Gastrocnemius medialis (tissue), 4 donors: ENCODE data around the gene SLC48A1.
A peak's percentile ranks its signal among the peaks of the same experiment; 100 is the strongest.

Experiments
- CTCF ChIP-seq, 5 experiments: fragments of 450-650 bp in 3 of 5; fragments of 200-600 bp in 2 of 5; sonication (generic) in 2 of 5; IDR thresholded peaks in 4 of 5; conservative IDR thresholded peaks in 1 of 5; 1 replicate in 4 of 5; 2 replicates in 1 of 5; pipeline ENCODE4 v1.5.1; 2016 to 2019; ENCODE audit warnings: antibody characterized with exemption in 5 of 5, mild to moderate bottlenecking in 3 of 5, moderate library complexity in 3 of 5
- POLR2A ChIP-seq, 2 donors: fragments of 450-650 bp; IDR thresholded peaks; one replicate each; pipeline ENCODE4 v1.6.1; 2017; ENCODE audit warnings: antibody characterized with exemption in 2 of 2, mild to moderate bottlenecking in 2 of 2, moderate library complexity in 2 of 2

DNA sequence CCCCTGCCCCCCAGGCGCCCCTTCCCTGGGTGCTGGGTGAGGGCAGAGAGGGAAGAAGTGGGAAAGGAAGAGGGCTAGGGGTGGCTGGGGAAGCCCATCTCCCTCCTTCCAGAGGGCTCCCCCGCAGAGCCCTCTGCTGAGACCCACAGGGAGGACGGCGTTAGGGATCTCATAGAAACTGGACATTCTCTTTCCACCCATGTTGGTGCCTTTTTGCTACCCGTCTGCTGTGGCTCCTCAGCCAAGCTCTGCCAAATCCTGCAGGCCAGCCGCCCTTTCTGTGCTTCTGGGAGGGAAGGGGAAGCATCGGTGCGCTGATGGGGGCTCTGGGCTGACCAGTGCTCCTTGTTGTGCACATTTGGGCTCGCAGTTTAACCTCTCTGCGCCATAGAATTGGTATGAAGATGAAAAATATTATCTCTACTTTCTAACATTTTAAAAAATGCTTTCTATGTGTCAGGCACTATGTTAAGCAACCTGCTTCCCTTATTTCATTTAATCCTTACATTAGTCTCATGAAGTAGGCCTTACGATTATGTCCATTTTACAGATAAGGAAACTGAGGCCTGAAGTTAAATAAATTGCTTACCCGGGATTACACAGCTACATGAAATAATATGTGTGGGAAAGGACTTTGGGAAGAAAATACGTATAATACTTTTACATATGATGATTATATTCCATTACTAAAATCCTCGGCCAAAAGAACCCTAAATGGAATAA lies 981 bp downstream of the SLC48A1 start:
- TF ChIP-seq CTCF (IDR thresholded peaks at IDR 0.05 in 4 of 5, conservative IDR thresholded peaks at IDR 0.05 in 1 of 5) (peak in 1 of 5 experiments; percentile 9), POLR2A (IDR thresholded peaks at IDR 0.05) (no peak)
